Endothelial cell of umbilical vein (primary cell): ENCODE measurements around the gene ABAT. TPM values are rescaled to one million over a fixed set of nuclear protein-coding genes. Genes with fewer than 3 reads are reported as not detected.

ENCODE experiments used
- BruUV-seq: library from RNA; stranded (reverse); fragments of 400-500 nt; replicated peaks from 2 replicates; lab custom pipeline; 2021; lab: Mats Ljungman, UMichigan
- CTCF ChIA-PET: fragments of 300-600, 350-600 bp; sonication (Branson Sonifier 250); formaldehyde crosslinking; loops from one replicate; lab custom pipeline; 2021; ENCODE audit warnings: antibody characterized with exemption, inconsistent platforms; lab: Charles Lee
- POLR2A ChIA-PET: fragments of 300-600, 350-600 bp; sonication (Branson Sonifier 250); formaldehyde crosslinking; loops from one replicate; lab custom pipeline; 2021; ENCODE audit warnings: antibody characterized with exemption, inconsistent platforms; lab: Charles Lee
- DNase-seq: peaks from one replicate; pipeline ENCODE4 v3.0.0-alpha.2; 2011; ENCODE audit warnings: low read depth, low spot score
- FAIRE-seq: peaks from 2 replicates; lab custom pipeline; 2011; peaks lifted over from hg19 to GRCh38; lab: Jason Lieb, UNC
- H2AFZ ChIP-seq: 2 replicates; pipeline ENCODE4 v1.6.0; 2012; ENCODE audit warnings: low read depth, low read length, control low read depth, inconsistent platforms
- H3K27ac ChIP-seq: 2 replicates; pipeline ENCODE4 v1.5.1; 2011; ENCODE audit warnings: low read depth, mild to moderate bottlenecking, control low read depth, low read length, moderate library complexity; ENCODE audit not compliant: insufficient read depth
- H3K27me3 ChIP-seq, 2 experiments: 2 replicates each; pipeline versions ENCODE4 v1.6.0 to v1.6.1; 2011; ENCODE audit warnings: low read length in 2 of 2, mixed read lengths in 1 of 2; ENCODE audit not compliant: control insufficient read depth in 2 of 2, insufficient read depth in 2 of 2
- H3K36me3 ChIP-seq, 2 experiments: 2 replicates in 1 of 2; 3 replicates in 1 of 2; pipeline ENCODE4 v1.5.1; 2011; ENCODE audit warnings: low read length in 2 of 2, mild to moderate bottlenecking in 1 of 2, moderate library complexity in 1 of 2; ENCODE audit not compliant: control insufficient read depth in 2 of 2, insufficient read depth in 2 of 2; ENCODE audit errors: extremely low read depth in 1 of 2
- H3K4me1 ChIP-seq: 3 replicates; pipeline ENCODE4 v1.5.1; 2011; ENCODE audit warnings: mild to moderate bottlenecking, low read length; ENCODE audit not compliant: control insufficient read depth, insufficient read depth; ENCODE audit errors: extremely low read depth
- H3K4me2 ChIP-seq: 2 replicates; pipeline ENCODE4 v1.6.1; 2011; ENCODE audit warnings: low read length, control low read depth, mixed read lengths; ENCODE audit not compliant: insufficient read depth
- H3K4me3 ChIP-seq, 3 experiments: fragments of 200-600 bp in 1 of 3; sonication (generic), shearing (Covaris generic) in 1 of 3; replicated peaks in 1 of 3; 2 replicates each; pipeline ENCODE4 v1.5.1; 2011 to 2016; ENCODE audit warnings: control low read depth in 3 of 3, low read length in 3 of 3, mild to moderate bottlenecking in 2 of 3, inconsistent platforms in 1 of 3, low read depth in 1 of 3, moderate library complexity in 1 of 3; ENCODE audit not compliant: insufficient read depth in 1 of 3
- H3K79me2 ChIP-seq: 2 replicates; pipeline ENCODE4 v1.6.0; 2012; ENCODE audit warnings: low read length, inconsistent platforms; ENCODE audit not compliant: control insufficient read depth, insufficient read depth
- H3K9ac ChIP-seq: replicated peaks from 2 replicates; pipeline ENCODE3; 2011; ENCODE audit warnings: low read length, control low read depth; ENCODE audit not compliant: insufficient read depth; ENCODE audit errors: extremely low read depth
- H3K9me1 ChIP-seq: replicated peaks from 3 replicates; pipeline ENCODE4 v1.6.0; 2011; ENCODE audit warnings: mild to moderate bottlenecking, low read length; ENCODE audit not compliant: control insufficient read depth, insufficient read depth; ENCODE audit errors: extremely low read depth
- H3K9me3 ChIP-seq: replicated peaks from 2 replicates; pipeline ENCODE4 v1.5.1; 2012; ENCODE audit warnings: low read length, inconsistent platforms; ENCODE audit not compliant: control insufficient read depth, insufficient read depth
- H4K20me1 ChIP-seq: replicated peaks from 2 replicates; pipeline ENCODE3; 2011; ENCODE audit warnings: mild to moderate bottlenecking, low read length; ENCODE audit not compliant: control insufficient read depth, insufficient read depth; ENCODE audit errors: extremely low read depth
- EZH2 ChIP-seq: IDR thresholded peaks from 2 replicates; pipeline ENCODE4 v1.6.1; 2012; ENCODE audit warnings: borderline replicate concordance, low read depth, mild to moderate bottlenecking, moderate library complexity, low read length, inconsistent platforms; ENCODE audit not compliant: severe bottlenecking
- FOS ChIP-seq: IDR thresholded peaks from 2 replicates; pipeline ENCODE4 v1.6.1; 2011; ENCODE audit warnings: mild to moderate bottlenecking, low read length, moderate library complexity, borderline replicate concordance; ENCODE audit not compliant: insufficient read depth
- GATA2 ChIP-seq: IDR thresholded peaks from 2 replicates; pipeline ENCODE4 v1.7.0; 2011; ENCODE audit warnings: low read depth, mild to moderate bottlenecking, moderate library complexity, mixed read lengths, low read length; ENCODE audit not compliant: insufficient read length, insufficient read depth
- JUN ChIP-seq: IDR thresholded peaks from 2 replicates; pipeline ENCODE4 v1.6.1; 2011; ENCODE audit warnings: borderline replicate concordance, low read depth; ENCODE audit not compliant: insufficient read length, insufficient read depth
- MAX ChIP-seq: IDR thresholded peaks from 2 replicates; pipeline ENCODE4 v1.6.1; 2011; ENCODE audit not compliant: insufficient read depth, insufficient read length
- MYC ChIP-seq: IDR thresholded peaks from one replicate; pipeline ENCODE4 v1.6.1; 2011; ENCODE audit warnings: mild to moderate bottlenecking, low read depth, low read length
- POLR2A ChIP-seq: IDR thresholded peaks from 2 replicates; pipeline ENCODE4 v1.6.1; 2012; ENCODE audit warnings: low read depth, mild to moderate bottlenecking, control low read depth, low read length
- POLR2AphosphoS5 ChIP-seq: IDR thresholded peaks from 2 replicates; pipeline ENCODE4 v1.6.1; 2012; ENCODE audit warnings: low read depth, mild to moderate bottlenecking, control low read depth, low read length, moderate library complexity; ENCODE audit not compliant: insufficient read depth
- dilution Hi-C: fragments of 300-500 bp; cut with MboI; formaldehyde crosslinking; loops from one replicate; pipeline ENCODE4 v1.15.0; 2019; ENCODE audit warnings: low sequenced_read_pairs; ENCODE audit not compliant: extremely low pct_ligation_motif_present
- intact Hi-C: fragments of 100-400 bp; cut with micrococcal nuclease; formaldehyde crosslinking; loops from one replicate; pipeline ENCODE4 v1.10.0; 2022
- polyA plus RNA-seq, 4 experiments: library from polyadenylated mRNA; depleted of rRNA in 3 of 4; stranded (reverse) in 3 of 4; unstranded in 1 of 4; fragments of >200 nt; gene quantifications; 2 replicates each; pipeline versions ENCODE4 v1.2.1 to v1.2.3, GENCODE V29; 2011 to 2012; ENCODE audit warnings: missing spikeins in 1 of 4
- total RNA-seq: library from RNA; stranded (reverse); gene quantifications from 2 replicates; pipeline ENCODE4 v1.2.3, GENCODE V29; 2021
- TF ChIP-seq, protein P1 (sequence below), 2 donors: IDR thresholded peaks; 1 replicate in 1 of 2; 2 replicates in 1 of 2; pipeline ENCODE4 v1.5.1; 2011; ENCODE audit warnings: low read length in 2 of 2, mild to moderate bottlenecking in 2 of 2, moderate library complexity in 2 of 2, control low read depth in 1 of 2, inconsistent platforms in 1 of 2, low read depth in 1 of 2; ENCODE audit not compliant: insufficient read depth in 1 of 2; ENCODE audit errors: extremely low read depth in 1 of 2

Gene ABAT
- total and polyA plus RNA-seq, 2 donors (not counting 3 experiments of a cell fraction or from before 2014, with no cell fraction given): 1.3 to 1.4 TPM

- Histone ChIP-seq H3K27me3 (no peaks in the 10 kb centered on the region), H2AFZ (no peak overlapping the region), H3K9me1 (no peaks in the 10 kb centered on the region), H3K36me3 (no peaks in the 10 kb centered on the region), H3K4me1 (no peaks in the 10 kb centered on the region), H4K20me1 (no peaks in the 10 kb centered on the region), H3K27ac (no peak overlapping the region), H3K4me2 (no peak overlapping the region), H3K4me3 (no peak overlapping the region), H3K9me3 (no peaks in the 10 kb centered on the region), H3K79me2 (no peaks in the 10 kb centered on the region), H3K9ac (no peak overlapping the region)
- dilution Hi-C loops: no loop called here
- intact Hi-C loops: no loop called here
- no peak for TF ChIP-seq POLR2AphosphoS5
- no peak for TF ChIP-seq MYC
- TF ChIP-seq MAX: no peak
- no peak for TF ChIP-seq FOS
- TF ChIP-seq GATA2: no peak
- TF ChIP-seq JUN: no peak
- TF ChIP-seq, protein P1, sequence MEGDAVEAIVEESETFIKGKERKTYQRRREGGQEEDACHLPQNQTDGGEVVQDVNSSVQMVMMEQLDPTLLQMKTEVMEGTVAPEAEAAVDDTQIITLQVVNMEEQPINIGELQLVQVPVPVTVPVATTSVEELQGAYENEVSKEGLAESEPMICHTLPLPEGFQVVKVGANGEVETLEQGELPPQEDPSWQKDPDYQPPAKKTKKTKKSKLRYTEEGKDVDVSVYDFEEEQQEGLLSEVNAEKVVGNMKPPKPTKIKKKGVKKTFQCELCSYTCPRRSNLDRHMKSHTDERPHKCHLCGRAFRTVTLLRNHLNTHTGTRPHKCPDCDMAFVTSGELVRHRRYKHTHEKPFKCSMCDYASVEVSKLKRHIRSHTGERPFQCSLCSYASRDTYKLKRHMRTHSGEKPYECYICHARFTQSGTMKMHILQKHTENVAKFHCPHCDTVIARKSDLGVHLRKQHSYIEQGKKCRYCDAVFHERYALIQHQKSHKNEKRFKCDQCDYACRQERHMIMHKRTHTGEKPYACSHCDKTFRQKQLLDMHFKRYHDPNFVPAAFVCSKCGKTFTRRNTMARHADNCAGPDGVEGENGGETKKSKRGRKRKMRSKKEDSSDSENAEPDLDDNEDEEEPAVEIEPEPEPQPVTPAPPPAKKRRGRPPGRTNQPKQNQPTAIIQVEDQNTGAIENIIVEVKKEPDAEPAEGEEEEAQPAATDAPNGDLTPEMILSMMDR (IDR thresholded peaks at IDR 0.05; ENCODE audit: extremely low read depth in 1 of 2, insufficient read depth in 1 of 2, low read depth in 1 of 2, low read length in 2 of 2): no peak
- no peak for TF ChIP-seq POLR2A
- no peak for TF ChIP-seq EZH2
- ChIA-PET CTCF (no interaction called here), POLR2A (no interaction called here)
- no TSS peak for BruUV-seq
- DNase-seq: no peak
- FAIRE-seq: no peak
Measured at GRCh38 chr16:8729779-8730334, 55.4 kb downstream of the ABAT start.
